NCI-H2107 treated with DMSO at 0.1 percent for 48 hours (cell line): ENCODE measurements around the gene ZDHHC9.

ENCODE experiments used
- DNase-seq: peaks from one replicate; lab custom pipeline; 2025; ENCODE audit not compliant: unreplicated experiment; lab: John Stamatoyannopoulos, UW

Gene ZDHHC9

DNA sequence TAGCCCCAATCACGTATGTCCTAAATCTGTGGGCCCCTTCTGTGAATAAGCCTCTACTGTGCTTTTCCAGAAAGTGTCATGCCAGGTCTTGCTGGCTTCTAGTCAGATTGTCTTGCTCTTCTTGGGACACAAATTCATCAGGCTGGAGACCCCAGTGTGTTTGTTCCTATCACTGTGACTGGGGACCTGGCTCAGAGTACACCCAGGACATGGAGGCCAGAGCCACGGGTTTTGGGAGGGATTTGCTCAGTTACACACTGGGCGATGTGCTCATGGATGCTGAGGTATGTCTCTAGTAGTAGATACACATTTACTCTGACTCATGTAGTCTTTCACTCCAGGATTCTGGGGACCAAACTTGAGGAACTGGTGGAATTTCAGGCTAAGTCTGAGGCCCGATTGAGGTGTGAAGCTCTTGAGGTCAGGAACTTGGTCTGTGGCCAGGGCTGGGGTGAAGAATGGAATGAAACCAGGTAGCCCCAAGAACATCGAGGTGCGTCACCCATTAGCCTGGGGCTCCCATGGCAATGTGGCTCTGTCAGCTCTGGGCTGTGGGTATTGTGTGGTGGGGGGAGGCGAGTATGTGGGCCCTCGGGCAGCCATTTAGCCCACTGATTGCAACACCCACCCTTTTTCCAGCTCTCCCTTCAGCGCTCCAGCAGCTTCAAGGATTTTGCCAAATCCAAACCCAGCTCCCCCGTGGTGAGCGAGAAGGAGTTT, 56.2 kb downstream of the ZDHHC9 start:
- no peak for DNase-seq

GRCh38 chrX:129786210-129786651, 57.5 kb downstream of the ZDHHC9 start:
- no peak for DNase-seq

DNA sequence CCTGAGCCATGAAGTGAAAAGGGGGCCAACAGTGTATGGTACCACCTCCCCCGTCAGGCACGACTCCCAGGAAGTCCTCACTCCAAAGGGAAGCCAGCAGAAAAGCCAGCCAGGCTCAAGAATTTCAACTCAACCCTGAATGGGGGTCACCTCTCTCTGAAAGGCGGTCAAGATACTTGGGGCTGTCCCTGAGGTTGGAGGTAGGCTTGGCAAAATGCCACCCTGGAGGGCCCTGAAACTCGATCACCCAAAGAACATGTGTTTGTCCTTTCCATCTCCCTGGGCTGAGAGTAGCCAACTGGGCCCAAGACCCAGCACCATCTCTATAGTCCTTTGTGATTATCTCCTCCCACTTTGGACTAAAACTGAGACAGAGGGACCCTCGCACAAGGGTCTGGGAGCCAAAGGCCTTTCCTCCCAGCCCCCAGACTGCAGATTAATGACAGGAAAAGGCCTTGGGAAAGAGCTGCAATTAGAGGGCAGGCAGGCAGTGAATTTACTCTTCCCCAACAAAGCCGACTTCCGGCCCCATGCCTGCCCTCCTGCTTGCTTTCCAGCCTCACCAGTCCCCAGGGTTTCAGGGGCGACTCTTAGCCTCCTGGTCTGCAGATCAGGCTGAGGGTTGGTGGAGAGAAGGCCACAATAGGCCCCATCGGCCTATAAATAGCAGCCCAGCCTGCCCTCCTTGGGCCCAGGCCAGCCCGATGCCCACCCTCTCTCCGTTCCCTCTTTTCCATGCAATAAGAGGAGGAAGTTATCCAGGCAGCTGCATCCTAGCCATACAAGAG, 58.3 kb downstream of the ZDHHC9 start:
- DNase-seq = no peak

GRCh38 chrX:129784371-129784770, 59.3 kb downstream of the ZDHHC9 start:
- no peak for DNase-seq

DNA sequence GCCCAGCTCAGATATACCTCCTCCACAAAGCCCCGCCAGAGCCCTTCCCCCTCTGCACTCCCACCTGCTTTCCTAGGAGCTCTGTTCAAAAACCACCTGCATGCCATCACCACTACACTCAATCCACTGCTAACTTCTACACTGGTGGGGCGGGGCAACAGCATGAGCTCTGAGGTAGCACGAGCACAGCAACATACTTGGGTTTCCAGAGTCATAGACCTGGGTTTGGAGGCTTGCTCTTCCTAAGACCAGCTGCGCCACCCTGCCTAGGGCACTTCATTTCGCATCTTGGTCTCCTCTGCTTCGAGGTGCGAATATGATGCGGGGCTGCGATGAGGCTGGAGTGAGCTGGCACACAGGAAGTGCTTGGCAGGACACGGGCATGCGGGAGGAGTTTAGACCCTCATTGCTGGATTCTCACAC, 60.4 kb downstream of the ZDHHC9 start:
- no peak for DNase-seq

DNA sequence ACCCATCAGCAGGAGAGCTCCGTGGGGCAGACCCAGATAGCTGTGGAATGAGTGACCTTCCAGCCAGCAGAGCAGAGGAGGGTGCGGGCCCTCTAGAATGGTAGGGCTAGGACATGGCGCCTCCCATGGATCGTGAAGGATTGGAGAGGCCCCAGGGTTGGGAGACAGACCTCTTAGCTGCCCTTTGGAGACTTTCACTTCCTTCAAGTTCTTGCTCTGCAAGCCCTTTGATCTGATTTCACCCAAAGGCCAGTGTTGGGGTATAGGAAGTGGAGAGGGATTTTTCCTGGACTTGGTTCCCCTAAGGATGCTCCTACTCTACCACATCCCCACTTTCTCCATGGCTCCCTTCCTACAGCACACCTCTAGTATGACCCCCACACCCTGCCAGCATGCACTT, 61.0 kb downstream of the ZDHHC9 start:
- no peak for DNase-seq

DNA sequence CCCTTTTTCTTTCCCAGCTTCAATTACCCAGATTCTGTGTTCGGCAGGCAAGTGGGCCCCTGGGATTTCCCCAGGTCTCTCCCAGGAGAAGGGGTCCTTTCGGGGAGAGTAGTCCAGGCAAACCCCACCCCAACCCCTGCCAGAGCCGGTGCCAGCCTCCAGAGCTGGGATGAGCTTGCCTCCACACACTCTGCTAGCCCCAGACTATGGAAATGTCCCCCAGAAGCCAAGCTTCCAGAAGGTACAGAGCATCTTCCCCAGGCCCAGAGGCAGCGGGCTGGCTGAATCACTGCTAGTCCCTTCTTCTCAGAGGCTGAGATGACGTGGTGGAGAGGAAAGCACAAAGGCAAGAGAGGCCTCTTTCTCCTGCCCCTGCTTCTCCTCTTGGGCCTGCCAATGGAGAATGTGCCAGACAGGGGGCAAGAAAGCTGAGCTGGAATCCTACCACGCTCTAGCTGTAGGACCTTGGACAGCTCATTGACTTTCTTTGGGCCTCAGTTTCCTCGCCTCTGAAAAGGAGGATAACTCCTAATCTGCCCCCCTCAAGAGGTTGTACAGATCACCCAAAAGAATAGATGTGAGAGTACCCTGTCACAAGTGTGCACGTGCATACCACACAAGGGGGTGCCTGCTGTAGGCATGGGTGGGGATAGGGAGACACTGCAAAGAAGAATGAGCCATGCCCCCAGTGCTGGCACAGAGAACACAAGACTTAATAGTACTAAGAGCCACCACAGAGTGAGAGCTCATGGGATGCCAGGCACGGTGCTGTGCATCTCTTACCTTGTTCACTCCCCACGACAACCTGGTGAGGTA, 61.8 kb downstream of the ZDHHC9 start:
- no peak for DNase-seq

DNA sequence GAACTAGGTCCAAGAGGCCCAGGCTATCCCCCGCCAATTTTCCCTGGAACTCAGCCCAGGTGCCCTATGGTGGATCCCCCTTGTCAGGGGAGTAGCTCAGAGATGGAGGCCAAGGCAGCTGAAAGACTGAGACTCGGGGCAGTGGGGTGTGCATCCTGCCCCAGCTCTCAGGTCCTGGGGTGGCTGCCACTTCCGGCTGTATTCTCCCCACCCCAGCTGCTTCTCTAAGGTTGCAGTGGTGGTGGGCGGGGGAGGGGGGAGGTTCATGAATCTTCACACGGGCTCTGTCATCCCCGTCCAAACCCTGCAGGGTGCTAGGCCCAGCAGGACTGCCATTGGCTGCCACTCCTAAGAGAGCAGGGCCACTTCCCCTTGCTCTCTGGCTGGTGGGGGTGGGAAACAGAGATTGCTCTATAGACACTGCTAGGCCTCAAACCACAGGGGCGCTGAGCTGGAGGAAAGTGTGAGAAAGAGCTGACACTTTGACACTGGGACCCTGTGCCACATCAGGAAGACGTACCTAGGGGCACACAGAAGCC, 62.5 kb downstream of the ZDHHC9 start:
- DNase-seq = no peak

- no peak for DNase-seq
Measured at GRCh38 chrX:129780441-129781105, 63.1 kb downstream of the ZDHHC9 start.

DNA sequence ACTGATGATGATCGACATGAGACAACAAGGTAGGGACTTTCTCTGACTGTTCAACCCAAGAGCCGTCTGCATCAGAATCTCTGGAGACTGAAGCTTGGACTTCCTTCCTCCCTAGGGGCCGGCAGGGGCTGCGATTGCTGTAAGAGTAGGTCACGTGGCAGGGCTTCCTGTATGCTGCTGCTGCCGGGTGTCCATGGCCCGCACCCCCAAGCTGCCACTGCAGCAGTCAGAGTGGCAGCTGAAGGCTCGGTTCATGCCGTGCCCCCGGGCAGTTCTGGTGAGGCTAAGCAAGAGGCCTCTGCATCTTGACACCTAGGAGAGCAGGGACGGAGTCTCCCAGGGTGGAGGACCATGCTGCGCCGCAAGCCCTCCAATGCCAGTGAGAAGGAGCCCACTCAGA, 63.9 kb downstream of the ZDHHC9 start, which contains the start of gene SASH3:
Gene SASH3, plus strand, starts transcription at position 203 of the 400 bp plus-strand sequence. Its CDS starts 149 bp downstream, at position 352.
- no peak for DNase-seq

- DNase-seq = no peak
Measured at GRCh38 chrX:129779086-129779672, 64.5 kb downstream of the ZDHHC9 start.

DNA sequence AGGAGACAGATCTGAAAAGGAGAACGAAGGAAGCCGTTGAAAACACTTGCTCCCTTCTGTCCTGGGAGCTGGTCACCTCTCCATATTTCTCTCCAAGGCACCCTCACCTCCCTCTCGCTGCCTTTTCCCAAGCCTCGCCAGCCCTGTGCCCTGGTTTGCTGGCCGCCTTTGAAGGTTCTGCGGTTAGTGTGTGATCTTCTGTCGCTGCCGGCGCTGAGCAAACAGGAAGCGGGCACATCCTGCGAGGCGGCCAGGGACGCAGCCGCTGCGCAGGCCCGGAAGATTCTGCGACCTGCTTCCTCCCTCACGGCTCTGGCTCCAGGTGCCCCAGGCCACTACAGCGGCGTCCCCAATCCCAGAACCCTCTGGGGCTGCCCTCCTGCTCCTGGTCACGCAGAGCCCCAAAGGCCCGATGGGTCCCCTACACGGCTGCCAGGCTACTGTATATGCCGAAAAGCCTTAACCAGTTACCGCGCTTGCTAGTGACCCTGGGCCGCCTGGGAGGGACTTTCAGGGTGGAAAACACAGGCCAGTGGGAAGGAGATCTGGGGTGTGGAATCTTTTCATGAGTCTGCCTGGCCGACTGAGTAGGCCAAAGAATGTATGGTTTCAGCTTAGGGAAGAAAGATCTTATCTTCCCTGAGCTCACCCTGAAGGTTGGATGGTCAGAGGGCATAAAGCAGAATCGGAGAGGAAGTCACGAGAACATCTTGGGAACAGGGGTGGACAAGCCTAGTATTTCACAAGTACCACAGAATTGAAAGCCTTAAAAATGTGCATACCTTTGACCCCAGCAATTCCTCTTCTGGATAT, 66.3 kb downstream of the ZDHHC9 start:
- peak; percentile 49 for DNase-seq

DNA sequence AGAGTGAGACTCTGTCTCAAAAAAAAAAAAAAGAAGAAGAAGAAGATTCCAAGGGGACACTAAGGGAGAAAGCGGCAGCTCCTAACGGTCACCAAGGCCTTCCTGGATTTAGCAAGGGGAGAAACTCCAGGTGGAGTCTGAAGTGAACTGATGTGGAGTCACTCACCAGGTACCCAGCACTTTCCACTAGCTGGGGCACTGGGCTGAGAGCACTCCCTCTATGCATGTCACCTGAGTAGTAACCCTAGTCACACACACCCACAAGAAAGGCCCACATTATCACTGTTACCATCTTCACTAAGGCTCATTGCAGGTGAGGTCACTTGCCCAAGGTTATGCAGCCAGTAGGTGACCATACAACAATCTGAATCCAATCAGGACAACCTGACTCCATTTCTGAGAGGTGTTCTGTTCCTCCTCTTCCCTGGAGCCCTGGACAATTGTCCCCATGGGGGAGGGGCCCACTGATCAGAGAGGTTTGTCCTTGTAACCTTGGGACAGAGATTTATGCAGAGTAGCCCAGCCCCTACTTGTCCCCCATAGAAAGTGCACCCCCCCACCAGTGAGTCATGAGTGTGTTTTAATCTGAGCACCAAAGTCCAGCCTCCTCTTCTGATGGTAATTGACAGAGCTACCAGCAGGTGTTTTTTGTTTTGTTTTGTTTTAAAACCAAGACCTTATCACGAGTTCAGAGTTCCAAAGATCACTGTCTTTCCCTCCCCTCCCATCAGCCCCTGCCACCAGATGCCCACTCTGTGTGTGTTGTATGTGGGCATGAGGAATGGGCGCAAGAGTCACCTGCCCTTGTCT, 69.8 kb downstream of the ZDHHC9 start:
- no peak for DNase-seq

GRCh38 chrX:129772796-129773431, 70.8 kb downstream of the ZDHHC9 start:
- DNase-seq = no peak

GRCh38 chrX:129771266-129771995, 72.3 kb downstream of the ZDHHC9 start:
- DNase-seq = no peak

GRCh38 chrX:129769467-129770154, 74.1 kb downstream of the ZDHHC9 start:
- DNase-seq = no peak
